Right lobe of liver (tissue), 4 donors: Measurements from ENCODE around the gene EIF4G1.

Experiments used
- CTCF ChIP-seq, 4 donors: fragments of 200-600 bp in 3 of 4; fragments of 450-650 bp in 1 of 4; IDR thresholded peaks; one replicate each; pipeline versions ENCODE4 v1.5.1 to v1.8.0; 2016 to 2022; ENCODE audit warnings: antibody characterized with exemption in 4 of 4, mild to moderate bottlenecking in 2 of 4
- POLR2A ChIP-seq: fragments of 450-650 bp; IDR thresholded peaks from one replicate; pipeline ENCODE4 v1.6.1; 2017; ENCODE audit warnings: antibody characterized with exemption, mild to moderate bottlenecking
- donor health status: DM: no; HTN: no; CAD: no.
- donor health status: DM: no; HTN: no; CAD: no.
- donor health status: DM: no; HTN: yes; CAD: no.

- TF ChIP-seq POLR2A (no peak), CTCF (IDR thresholded peaks at IDR 0.05) (no peak)
Measured at GRCh38 chr3:184323696-184324095, 9.3 kb downstream of the EIF4G1 start.
